MM.1S (cell line): ENCODE measurements around the gene HRAS.

Experiments
- DNase-seq: peaks from one replicate; pipeline ENCODE4 v3.0.0-alpha.2; 2015
- H2AFZ ChIP-seq: fragments of 300-600 bp; sonication (generic); 2 replicates; pipeline ENCODE4 v1.6.0; 2016; ENCODE audit warnings: antibody characterized with exemption, low read length
- H3F3A ChIP-seq: fragments of 300-600 bp; sonication (generic); 2 replicates; pipeline ENCODE4 v1.6.1; 2016; ENCODE audit warnings: mild to moderate bottlenecking, antibody characterized with exemption, low read length, moderate library complexity, mixed read lengths; ENCODE audit not compliant: insufficient read depth
- H3K27ac ChIP-seq: fragments of 300-600 bp; sonication (generic); 2 replicates; pipeline ENCODE4 v1.5.1; 2016; ENCODE audit warnings: mild to moderate bottlenecking, low read length
- H3K27me3 ChIP-seq: fragments of 300-600 bp; sonication (generic); replicated peaks from 2 replicates; pipeline ENCODE4 v1.6.0; 2016; ENCODE audit warnings: low read length; ENCODE audit not compliant: insufficient read depth
- H3K36me3 ChIP-seq: fragments of 300-600 bp; sonication (generic); replicated peaks from 2 replicates; pipeline ENCODE4 v1.6.1; 2016; ENCODE audit warnings: mild to moderate bottlenecking, low read length, mixed read lengths; ENCODE audit not compliant: insufficient read depth
- H3K4me1 ChIP-seq: fragments of 300-600 bp; sonication (generic); 2 replicates; pipeline ENCODE4 v1.6.1; 2016; ENCODE audit warnings: low read length, mixed read lengths
- H3K4me2 ChIP-seq: fragments of 300-600 bp; sonication (generic); 2 replicates; pipeline ENCODE4 v1.6.0; 2016; ENCODE audit warnings: low read depth, low read length
- H3K4me3 ChIP-seq: fragments of 300-600 bp; sonication (generic); 2 replicates; pipeline ENCODE4 v1.5.1; 2016; ENCODE audit warnings: low read length, mixed read lengths
- H3K79me2 ChIP-seq: fragments of 300-600 bp; sonication (generic); 2 replicates; pipeline ENCODE4 v1.6.1; 2016; ENCODE audit warnings: mixed run types, low read length, mixed read lengths
- H3K9ac ChIP-seq: fragments of 300-600 bp; sonication (generic); 2 replicates; pipeline ENCODE4 v1.6.1; 2016; ENCODE audit warnings: low read length, mixed read lengths
- H3K9me2 ChIP-seq: fragments of 300-600 bp; sonication (generic); replicated peaks from 2 replicates; pipeline ENCODE4 v1.6.1; 2016; ENCODE audit warnings: mild to moderate bottlenecking, low read length, mixed read lengths; ENCODE audit not compliant: insufficient read depth
- H3K9me3 ChIP-seq: fragments of 300-600 bp; sonication (generic); replicated peaks from 2 replicates; pipeline ENCODE4 v1.6.1; 2016; ENCODE audit warnings: mild to moderate bottlenecking, low read length, mixed read lengths; ENCODE audit not compliant: insufficient read depth
- H4K20me1 ChIP-seq: fragments of 300-600 bp; sonication (generic); 2 replicates; pipeline ENCODE4 v1.6.1; 2016; ENCODE audit warnings: mild to moderate bottlenecking, low read length, moderate library complexity, mixed read lengths; ENCODE audit not compliant: insufficient read depth
- CTCF ChIP-seq: fragments of 300-600 bp; sonication (generic); IDR thresholded peaks from 2 replicates; pipeline ENCODE4 v1.5.1; 2016; ENCODE audit warnings: antibody characterized with exemption, low read length, mixed read lengths
- EZH2 ChIP-seq: fragments of 300-600 bp; sonication (generic); optimal IDR thresholded peaks from 2 replicates; pipeline ENCODE3; 2017; ENCODE audit warnings: low read depth, mild to moderate bottlenecking, antibody characterized with exemption, low read length, mixed read lengths
- EZH2phosphoT487 ChIP-seq: fragments of 300-600 bp; sonication (generic); IDR thresholded peaks from 2 replicates; pipeline ENCODE4 v1.6.1; 2018; ENCODE audit warnings: antibody characterized with exemption, low read length

Gene HRAS

DNA sequence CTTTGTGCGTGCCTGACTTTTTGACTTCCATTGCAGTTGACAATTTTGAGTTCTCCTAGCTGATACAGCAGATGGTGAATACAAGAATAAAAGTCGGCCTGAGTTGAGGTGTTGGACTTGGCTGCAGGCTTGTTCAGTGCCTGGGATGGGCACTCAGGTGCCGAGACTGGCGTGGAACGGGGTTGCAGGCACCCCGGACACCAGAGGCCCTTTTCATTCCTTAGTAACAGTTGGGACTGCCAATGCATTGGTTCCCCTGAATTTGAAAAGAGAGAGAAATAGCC is 42.2 kb upstream of the HRAS start:
- Histone ChIP-seq H2AFZ (no peak overlapping the region), H3K79me2 (peaks cover 58% of the 10 kb centered on the region), H3K9ac (peak overlapping the region; percentile 84), H3K27me3 (0 out of 2 replicates have a peak, but pooled peaks cover 8% of the 10 kb centered on the region), H3K4me3 (peak overlapping the region; percentile 92), H4K20me1 (peaks cover 43% of the 10 kb centered on the region), H3K4me1 (peaks cover 16% of the 10 kb centered on the region), H3K9me2 (no peaks in the 10 kb centered on the region), H3K36me3 (no peaks in the 10 kb centered on the region), H3K27ac (peak overlapping the region; percentile 34; the same call in 1 of the 2 replicates), H3K4me2 (peak overlapping the region; percentile 70), H3F3A (no peaks in the 10 kb centered on the region), H3K9me3 (no peaks in the 10 kb centered on the region)
- DNase-seq, result no peak
- TF ChIP-seq CTCF (no peak), EZH2 (no peak), EZH2phosphoT487 (no peak)

GRCh38 chr11:576811-577610 is 41.6 kb upstream of the HRAS start:
- H3K27me3 ChIP-seq, result 0 out of 2 replicates have a peak, but pooled peaks cover 8% of the 10 kb centered on the region
- H3K4me3 ChIP-seq, result peak overlapping the region; percentile 92
- H3K9ac ChIP-seq, result peak overlapping the region; percentile 84
- DNase-seq, result no peak
- H3K9me3 ChIP-seq, result no peaks in the 10 kb centered on the region
- TF ChIP-seq CTCF (no peak), EZH2 (no peak), EZH2phosphoT487 (no peak)
- H3K4me1 ChIP-seq, result peaks cover 16% of the 10 kb centered on the region
- H3K27ac ChIP-seq, result peak overlapping the region; percentile 40; the same call in 1 of the 2 replicates
- H3K79me2 ChIP-seq, result peaks cover 54% of the 10 kb centered on the region
- H3K36me3 ChIP-seq, result no peaks in the 10 kb centered on the region
- H3F3A ChIP-seq, result no peaks in the 10 kb centered on the region
- peaks cover 43% of the 10 kb centered on the region for H4K20me1 ChIP-seq
- H2AFZ ChIP-seq, result no peak overlapping the region
- H3K9me2 ChIP-seq, result no peaks in the 10 kb centered on the region
- peak overlapping the region; percentile 70 for H3K4me2 ChIP-seq

DNA sequence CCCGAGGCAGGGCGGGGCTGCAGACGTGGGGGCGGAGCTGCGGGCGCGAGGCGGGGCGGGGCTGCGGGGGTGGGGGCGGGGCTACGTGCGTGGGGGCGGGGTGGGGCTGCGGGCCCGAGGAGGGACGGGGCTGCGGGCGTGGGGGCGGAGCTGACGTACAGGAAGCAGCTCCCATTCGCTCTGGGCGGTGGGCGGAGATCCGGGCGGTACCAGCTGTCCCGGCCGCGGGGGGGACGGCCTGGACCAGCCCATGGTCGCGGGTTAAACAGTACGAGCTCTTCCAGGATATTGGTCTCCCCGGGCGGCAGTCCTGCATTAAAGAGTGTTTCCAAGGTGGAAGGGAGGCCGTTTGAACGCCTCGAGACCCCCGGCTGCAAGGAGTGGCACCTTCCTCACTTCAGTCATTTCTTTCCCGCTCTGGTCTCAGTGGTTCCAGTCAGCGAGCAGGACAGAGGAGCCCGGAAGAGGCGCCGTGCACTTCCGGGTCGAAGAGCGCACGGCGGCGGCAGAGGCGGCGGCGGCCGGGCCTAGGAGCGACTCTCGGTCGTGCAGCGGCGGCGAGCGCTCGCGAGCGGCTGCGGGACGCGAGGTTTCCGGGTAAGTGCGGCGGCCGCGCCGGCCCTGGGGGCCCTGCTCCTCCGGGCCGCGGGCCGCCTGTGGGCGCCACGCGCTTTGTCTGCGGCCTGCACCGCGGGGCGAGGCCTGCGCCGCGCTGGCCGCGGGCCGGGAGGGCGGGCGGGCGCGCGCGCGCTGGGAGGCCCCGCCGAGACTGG is 40.8 kb upstream of the HRAS start, which contains the start of gene PHRF1:
PHRF1 (plus strand) TSS at position 475 of the 773 bp plus-strand sequence. CDS start 5,043 bp downstream, outside the sequence.
- no peaks in the 10 kb centered on the region for H3K36me3 ChIP-seq
- TF ChIP-seq EZH2phosphoT487, result no peak
- no peak for TF ChIP-seq CTCF
- TF ChIP-seq EZH2, result no peak
- H3F3A ChIP-seq, result no peaks in the 10 kb centered on the region
- peak; percentile 94 for DNase-seq
- peaks cover 46% of the 10 kb centered on the region for H3K79me2 ChIP-seq
- 0 out of 2 replicates have a peak, but pooled peaks cover 8% of the 10 kb centered on the region for H3K27me3 ChIP-seq
- no peaks in the 10 kb centered on the region for H3K9me3 ChIP-seq
- H3K4me1 ChIP-seq, result peaks cover 16% of the 10 kb centered on the region
- H2AFZ ChIP-seq, result peak within 1 kb of the TSS; percentile 97
- peak within 1 kb of the TSS; percentile 100 for H3K4me2 ChIP-seq
- peaks cover 38% of the 10 kb centered on the region for H4K20me1 ChIP-seq
- no peaks in the 10 kb centered on the region for H3K9me2 ChIP-seq
- peak within 1 kb of the TSS; percentile 91 for H3K27ac ChIP-seq
- peak within 1 kb of the TSS; percentile 92 for H3K4me3 ChIP-seq
- H3K9ac ChIP-seq, result peak within 1 kb of the TSS; percentile 100
